ENCODE data around the gene C1QTNF1. TPM values are rescaled to one million over a fixed set of nuclear protein-coding genes. Genes with fewer than 3 reads are reported as not detected.
A peak's percentile ranks its signal among the peaks of the same experiment; 100 is the strongest.

Gene C1QTNF1
- total and polyA plus RNA-seq, 9 of the 15 experiments (the other 6 are each of a cell fraction or from before 2014, with no cell fraction given) = 0.09 TPM; not detected in 8

DNA sequence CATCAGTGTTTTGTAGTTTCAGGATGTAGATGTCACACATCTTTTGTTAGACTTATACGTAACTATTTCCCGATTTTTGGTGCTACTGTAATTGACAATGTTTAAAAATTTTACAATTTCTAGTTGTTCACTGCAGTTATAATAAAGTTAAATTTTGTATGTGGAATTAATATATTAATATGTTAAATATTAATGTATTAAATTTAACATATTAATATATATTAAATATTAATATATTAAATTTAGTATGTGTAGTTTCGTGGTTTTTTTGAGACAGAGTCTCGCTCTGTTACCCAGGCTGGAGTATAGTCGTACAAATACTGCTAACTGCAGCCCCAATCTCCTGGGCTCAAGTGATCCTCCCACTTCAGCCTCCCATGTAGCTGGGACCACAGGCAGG, 38.6 kb upstream of the C1QTNF1 start:
- ATAC-seq (no peak), DNase-seq (ENCODE audit: extremely low read depth in 1 of 4, low spot score in 3 of 4) (no peak), FAIRE-seq (no peak)
- Histone ChIP-seq H3K9me3 (replicated peaks; ENCODE audit: control insufficient read depth, insufficient read depth, low read depth, low read length) (no peaks in the 10 kb centered on the region), H3K27me3 (ENCODE audit: control insufficient read depth in 2 of 2, insufficient read depth in 2 of 2, low read length in 2 of 2) (no peaks in the 10 kb centered on the region), H3K79me2 (ENCODE audit: control insufficient read depth, insufficient read depth, low read length) (no peaks in the 10 kb centered on the region), H3K9me1 (ENCODE audit: control insufficient read depth, insufficient read depth, low read length) (no peaks in the 10 kb centered on the region), H3K27ac (ENCODE audit: extremely low read depth, low read depth, low read length) (no peak overlapping the region), H3K9ac (ENCODE audit: insufficient read depth in 1 of 2, low read depth in 2 of 2, low read length in 2 of 2) (no peak overlapping the region; a peak in 1 of 4 replicates), H3K4me1 (replicated peaks in 1 of 2; ENCODE audit: control insufficient read depth in 2 of 2, insufficient read depth in 2 of 2, low read length in 2 of 2) (peaks cover 12 to 21% of the 10 kb centered on the region in 2 experiments), H2AFZ (ENCODE audit: low read depth, low read length) (peak overlapping the region; percentile 74), H3K4me2 (ENCODE audit: insufficient read depth, low read length) (peak overlapping the region; percentile 72; the same call in 1 of the 2 replicates), H4K20me1 (replicated peaks; ENCODE audit: control insufficient read depth, insufficient read depth, low read length) (no peaks in the 10 kb centered on the region), H3K36me3 (ENCODE audit: control insufficient read depth, insufficient read depth, low read length) (peaks cover 7% of the 10 kb centered on the region; the same call in 1 of the 3 replicates), H3K4me3 (no peak overlapping the region)
- in situ Hi-C loops (cut with MboI) = no loop called here
- no TSS peak for BruUV-seq (replicated peaks)
- ChIA-PET CTCF (ENCODE audit: low intra/inter-chr PET ratio) (interaction anchor here (0.6 to 0.8 kb wide), 2 partner anchors 57 to 1101 kb away, joined by 4 to 6 read pairs; no protein-coding TSS in a partner anchor), POLR2A (interaction anchor here (0.6 kb wide), 1 partner anchor 15 kb away, joined by 3 read pairs; no protein-coding TSS in a partner anchor)
- intact Hi-C loops (cut with micrococcal nuclease) = no loop called here
- WGBS (ENCODE audit: insufficient coverage, low coverage, missing lambda C conversion rate) = 53% methylated on average over 5 of the region's 5 CpGs
- TF ChIP-seq SOX6 (IDR thresholded peaks at IDR 0.05) (no peak), RBM15 (IDR thresholded peaks at IDR 0.05; ENCODE audit: insufficient read depth, low read length) (no peak), MYNN (IDR thresholded peaks at IDR 0.05) (no peak), MYNN (CRISPR knock-in tag; IDR thresholded peaks at IDR 0.05) (no peak), TGIF2 (CRISPR knock-in tag; IDR thresholded peaks at IDR 0.05) (no peak), ZNF143 (CRISPR knock-in tag; IDR thresholded peaks at IDR 0.05) (no peak), ZFX (CRISPR knock-in tag; IDR thresholded peaks at IDR 0.05) (no peak), ZBTB7A (IDR thresholded peaks at IDR 0.05; ENCODE audit: borderline replicate concordance, control insufficient read depth, low read depth, low read length) (no peak), HDAC3 (IDR thresholded peaks at IDR 0.05; ENCODE audit: borderline replicate concordance, partially characterized antibody) (no peak), RNF2 (IDR thresholded peaks at IDR 0.05) (no peak), ZNF444 (CRISPR knock-in tag; IDR thresholded peaks at IDR 0.05) (no peak), ZNF197 (CRISPR knock-in tag; IDR thresholded peaks at IDR 0.05; ENCODE audit: low read depth) (no peak), ZNF583 (CRISPR knock-in tag; IDR thresholded peaks at IDR 0.05) (no peak), NCOA6 (IDR thresholded peaks at IDR 0.05) (no peak)
- TF ChIP-seq, protein P1, sequence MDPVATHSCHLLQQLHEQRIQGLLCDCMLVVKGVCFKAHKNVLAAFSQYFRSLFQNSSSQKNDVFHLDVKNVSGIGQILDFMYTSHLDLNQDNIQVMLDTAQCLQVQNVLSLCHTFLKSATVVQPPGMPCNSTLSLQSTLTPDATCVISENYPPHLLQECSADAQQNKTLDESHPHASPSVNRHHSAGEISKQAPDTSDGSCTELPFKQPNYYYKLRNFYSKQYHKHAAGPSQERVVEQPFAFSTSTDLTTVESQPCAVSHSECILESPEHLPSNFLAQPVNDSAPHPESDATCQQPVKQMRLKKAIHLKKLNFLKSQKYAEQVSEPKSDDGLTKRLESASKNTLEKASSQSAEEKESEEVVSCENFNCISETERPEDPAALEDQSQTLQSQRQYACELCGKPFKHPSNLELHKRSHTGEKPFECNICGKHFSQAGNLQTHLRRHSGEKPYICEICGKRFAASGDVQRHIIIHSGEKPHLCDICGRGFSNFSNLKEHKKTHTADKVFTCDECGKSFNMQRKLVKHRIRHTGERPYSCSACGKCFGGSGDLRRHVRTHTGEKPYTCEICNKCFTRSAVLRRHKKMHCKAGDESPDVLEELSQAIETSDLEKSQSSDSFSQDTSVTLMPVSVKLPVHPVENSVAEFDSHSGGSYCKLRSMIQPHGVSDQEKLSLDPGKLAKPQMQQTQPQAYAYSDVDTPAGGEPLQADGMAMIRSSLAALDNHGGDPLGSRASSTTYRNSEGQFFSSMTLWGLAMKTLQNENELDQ (CRISPR knock-in tag; IDR thresholded peaks at IDR 0.05; ENCODE audit: borderline replicate concordance) = no peak
- TF ChIP-seq, protein P2, sequence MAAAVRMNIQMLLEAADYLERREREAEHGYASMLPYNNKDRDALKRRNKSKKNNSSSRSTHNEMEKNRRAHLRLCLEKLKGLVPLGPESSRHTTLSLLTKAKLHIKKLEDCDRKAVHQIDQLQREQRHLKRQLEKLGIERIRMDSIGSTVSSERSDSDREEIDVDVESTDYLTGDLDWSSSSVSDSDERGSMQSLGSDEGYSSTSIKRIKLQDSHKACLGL (CRISPR knock-in tag; IDR thresholded peaks at IDR 0.05; ENCODE audit: borderline replicate concordance, poor library complexity, severe bottlenecking) = no peak
- TF ChIP-seq, protein P3, sequence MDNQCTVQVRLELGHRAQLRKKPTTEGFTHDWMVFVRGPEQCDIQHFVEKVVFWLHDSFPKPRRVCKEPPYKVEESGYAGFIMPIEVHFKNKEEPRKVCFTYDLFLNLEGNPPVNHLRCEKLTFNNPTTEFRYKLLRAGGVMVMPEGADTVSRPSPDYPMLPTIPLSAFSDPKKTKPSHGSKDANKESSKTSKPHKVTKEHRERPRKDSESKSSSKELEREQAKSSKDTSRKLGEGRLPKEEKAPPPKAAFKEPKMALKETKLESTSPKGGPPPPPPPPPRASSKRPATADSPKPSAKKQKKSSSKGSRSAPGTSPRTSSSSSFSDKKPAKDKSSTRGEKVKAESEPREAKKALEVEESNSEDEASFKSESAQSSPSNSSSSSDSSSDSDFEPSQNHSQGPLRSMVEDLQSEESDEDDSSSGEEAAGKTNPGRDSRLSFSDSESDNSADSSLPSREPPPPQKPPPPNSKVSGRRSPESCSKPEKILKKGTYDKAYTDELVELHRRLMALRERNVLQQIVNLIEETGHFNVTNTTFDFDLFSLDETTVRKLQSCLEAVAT (IDR thresholded peaks at IDR 0.05) = no peak

Measured in K562 (cell line).